BLaER1 (cell line): ENCODE data around the gene PLCL1.

Source experiments
- H3K27ac ChIP-seq: shearing (Covaris generic); formaldehyde crosslinking; 2 replicates; pipeline ENCODE4 v1.8.1; 2022
- H3K27me3 ChIP-seq: shearing (Covaris generic); formaldehyde crosslinking; 2 replicates; pipeline ENCODE4 v1.8.1; 2022
- H3K36me3 ChIP-seq: shearing (Covaris generic); formaldehyde crosslinking; 2 replicates; pipeline ENCODE4 v1.8.1; 2022
- H3K4me1 ChIP-seq: shearing (Covaris generic); formaldehyde crosslinking; 2 replicates; pipeline ENCODE4 v1.8.1; 2022
- H3K4me2 ChIP-seq: shearing (Covaris generic); formaldehyde crosslinking; 2 replicates; pipeline ENCODE4 v1.8.1; 2022
- H3K4me3 ChIP-seq: shearing (Covaris generic); formaldehyde crosslinking; 2 replicates; pipeline ENCODE4 v1.8.1; 2022
- H3K9ac ChIP-seq: shearing (Covaris generic); formaldehyde crosslinking; 2 replicates; pipeline ENCODE4 v1.8.1; 2022
- H3K9me3 ChIP-seq: shearing (Covaris generic); formaldehyde crosslinking; 2 replicates; pipeline ENCODE4 v1.8.1; 2022
- H4K20me1 ChIP-seq: shearing (Covaris generic); formaldehyde crosslinking; 2 replicates; pipeline ENCODE4 v1.8.1; 2022
- Cebpa-rat ChIP-seq: shearing (Covaris generic); IDR thresholded peaks from 2 replicates; pipeline ENCODE4 v1.8.1; 2022

Gene PLCL1

DNA sequence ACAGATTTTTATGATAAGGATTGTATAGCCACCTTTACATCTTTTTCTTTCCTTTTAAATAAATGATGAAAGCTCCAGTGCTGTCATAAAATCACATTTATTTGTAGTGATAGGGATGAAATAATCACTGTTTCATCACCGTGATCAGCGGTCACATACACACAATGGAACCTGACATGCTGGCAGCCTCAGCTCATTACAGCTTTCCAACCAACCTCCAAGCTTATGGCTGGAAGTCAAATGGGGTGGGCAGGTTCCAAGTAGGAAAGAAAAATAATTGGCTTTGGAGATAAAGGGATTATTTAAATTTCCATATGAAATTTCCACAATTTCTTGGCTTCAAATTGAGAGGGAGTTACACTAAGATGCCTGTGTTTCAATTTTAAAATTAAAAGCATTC, 251.3 kb downstream of the PLCL1 start:
- Histone ChIP-seq H3K27ac (no peak overlapping the region), H3K9ac (no peak overlapping the region), H3K27me3 (no peaks in the 10 kb centered on the region), H3K9me3 (no peaks in the 10 kb centered on the region), H3K4me2 (no peak overlapping the region), H3K36me3 (no peaks in the 10 kb centered on the region), H3K4me3 (no peak overlapping the region), H4K20me1 (no peaks in the 10 kb centered on the region), H3K4me1 (peaks cover 7% of the 10 kb centered on the region; the same call in 1 of the 2 replicates)
- no peak for TF ChIP-seq Cebpa-rat

DNA sequence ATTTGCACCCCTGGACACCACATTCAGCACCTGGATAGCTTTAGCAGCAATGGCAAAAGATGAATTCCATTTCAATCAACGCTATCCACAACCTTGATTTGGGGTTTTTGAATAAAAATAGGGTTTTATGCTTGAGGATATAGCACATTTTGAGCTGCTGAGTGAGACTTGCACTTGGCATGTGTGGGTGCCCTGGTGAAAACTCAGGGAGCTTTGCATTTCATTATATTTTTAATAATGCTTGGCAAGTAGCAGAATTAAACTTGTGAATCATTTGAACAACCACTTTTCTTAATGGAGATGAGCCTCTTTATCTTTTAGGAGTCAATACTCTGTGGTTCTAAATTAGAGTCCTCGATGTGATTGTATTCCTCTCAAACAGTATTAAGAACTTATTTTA, 252.4 kb downstream of the PLCL1 start:
- no peaks in the 10 kb centered on the region for H3K36me3 ChIP-seq
- no peaks in the 10 kb centered on the region for H4K20me1 ChIP-seq
- no peak overlapping the region for H3K4me2 ChIP-seq
- no peak overlapping the region for H3K9ac ChIP-seq
- no peak overlapping the region for H3K4me3 ChIP-seq
- H3K4me1 ChIP-seq, result peaks cover 7% of the 10 kb centered on the region; the same call in 1 of the 2 replicates
- H3K27me3 ChIP-seq, result no peaks in the 10 kb centered on the region
- no peak overlapping the region for H3K27ac ChIP-seq
- H3K9me3 ChIP-seq, result no peaks in the 10 kb centered on the region
- TF ChIP-seq Cebpa-rat, result no peak

DNA sequence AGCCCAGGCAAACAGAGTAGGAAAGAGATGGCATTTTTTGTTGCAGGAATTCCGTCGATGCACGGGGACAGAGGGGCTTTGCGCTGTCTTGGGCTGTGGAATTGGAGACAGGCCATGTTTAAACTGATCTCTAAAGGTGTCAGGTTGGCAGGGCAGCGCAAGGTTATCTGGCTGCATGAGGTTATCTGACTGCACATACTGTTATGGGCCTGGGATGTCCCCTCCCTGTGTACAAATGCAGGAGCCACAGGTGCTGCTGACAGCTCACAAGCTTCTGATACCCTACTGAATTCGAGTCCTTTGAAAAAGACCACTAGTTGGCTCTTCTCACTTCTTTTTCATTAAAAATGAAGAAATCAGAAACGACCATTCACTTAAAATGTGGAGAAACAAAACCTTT, 255.4 kb downstream of the PLCL1 start:
- no peak overlapping the region for H3K4me3 ChIP-seq
- no peaks in the 10 kb centered on the region for H4K20me1 ChIP-seq
- H3K4me2 ChIP-seq, result no peak overlapping the region
- no peak overlapping the region for H3K9ac ChIP-seq
- H3K4me1 ChIP-seq, result no peaks in the 10 kb centered on the region
- TF ChIP-seq Cebpa-rat, result no peak
- H3K27ac ChIP-seq, result no peak overlapping the region
- H3K27me3 ChIP-seq, result no peaks in the 10 kb centered on the region
- H3K36me3 ChIP-seq, result no peaks in the 10 kb centered on the region
- no peaks in the 10 kb centered on the region for H3K9me3 ChIP-seq

DNA sequence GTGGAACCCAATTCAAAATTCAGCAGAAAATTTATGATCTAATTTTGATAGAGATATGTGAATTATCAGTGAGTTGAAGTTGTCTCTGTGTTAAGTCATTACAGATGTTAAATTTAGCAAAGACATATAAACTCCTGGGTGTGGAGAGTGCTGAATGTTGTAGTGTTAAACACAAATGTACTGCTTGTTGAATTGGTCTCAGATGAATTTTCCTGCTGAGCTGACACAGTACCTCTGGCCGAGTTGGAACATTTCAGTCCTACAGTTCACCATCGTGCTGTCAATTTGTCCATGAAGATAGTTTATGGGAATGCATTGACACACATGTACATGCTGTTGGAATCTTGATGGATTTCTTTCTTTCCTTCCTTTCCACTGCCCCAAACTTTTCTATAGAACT, 255.9 kb downstream of the PLCL1 start:
- no peak for TF ChIP-seq Cebpa-rat
- Histone ChIP-seq H3K9me3 (no peaks in the 10 kb centered on the region), H3K4me3 (no peak overlapping the region), H3K4me1 (no peaks in the 10 kb centered on the region), H3K27me3 (no peaks in the 10 kb centered on the region), H3K4me2 (no peak overlapping the region), H3K36me3 (no peaks in the 10 kb centered on the region), H3K9ac (no peak overlapping the region), H3K27ac (no peak overlapping the region), H4K20me1 (no peaks in the 10 kb centered on the region)

DNA sequence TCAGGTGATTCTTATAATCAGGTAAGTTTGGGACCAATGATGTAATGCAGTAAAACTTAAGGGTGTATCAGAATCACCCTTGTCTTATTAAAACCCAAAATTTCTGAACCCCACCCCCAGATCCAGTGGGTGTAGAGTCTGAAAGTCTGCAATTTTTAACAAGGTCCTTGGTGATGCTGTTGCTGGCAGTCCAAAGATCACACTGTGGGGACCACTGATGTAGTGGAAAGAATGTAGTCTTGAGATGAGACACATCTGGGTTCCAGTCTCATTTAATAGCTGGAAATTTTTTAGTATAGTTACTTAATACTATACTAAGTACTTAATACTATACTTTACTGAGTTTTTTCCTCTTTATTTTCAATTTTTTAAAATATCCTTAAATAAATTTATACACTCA, 258.4 kb downstream of the PLCL1 start:
- H3K27ac ChIP-seq, result no peak overlapping the region

DNA sequence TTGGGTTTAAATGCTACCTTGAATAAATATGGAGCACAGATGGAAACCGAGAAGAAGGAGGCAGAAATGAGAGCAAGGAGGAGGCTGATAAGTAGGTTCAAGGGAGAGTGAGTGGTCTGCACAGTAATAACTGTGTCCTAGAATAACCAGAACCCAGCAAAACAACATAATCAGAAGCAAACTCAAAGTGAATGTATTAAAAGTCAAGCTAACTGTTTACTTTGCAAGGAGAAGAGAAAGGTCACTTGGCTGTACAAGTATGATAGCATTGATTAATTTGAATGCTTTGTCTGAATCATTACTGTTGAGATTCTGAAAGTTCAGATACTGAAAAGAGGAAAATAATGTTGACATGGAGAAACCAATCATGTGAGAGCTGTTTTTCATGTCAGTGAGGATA, 258.8 kb downstream of the PLCL1 start:
- Histone ChIP-seq H3K4me3 (no peak overlapping the region), H3K4me2 (no peak overlapping the region), H4K20me1 (no peaks in the 10 kb centered on the region), H3K9me3 (no peaks in the 10 kb centered on the region), H3K27me3 (no peaks in the 10 kb centered on the region), H3K36me3 (no peaks in the 10 kb centered on the region), H3K4me1 (no peaks in the 10 kb centered on the region), H3K27ac (no peak overlapping the region), H3K9ac (no peak overlapping the region)
- no peak for TF ChIP-seq Cebpa-rat

More for the DNA sequence above, 258.4 kb downstream of the PLCL1 start:
- no peak for TF ChIP-seq Cebpa-rat
- no peaks in the 10 kb centered on the region for H3K36me3 ChIP-seq
- no peaks in the 10 kb centered on the region for H4K20me1 ChIP-seq
- no peaks in the 10 kb centered on the region for H3K27me3 ChIP-seq
- no peaks in the 10 kb centered on the region for H3K4me1 ChIP-seq
- H3K9me3 ChIP-seq, result no peaks in the 10 kb centered on the region
- no peak overlapping the region for H3K9ac ChIP-seq
- no peak overlapping the region for H3K4me2 ChIP-seq
- no peak overlapping the region for H3K4me3 ChIP-seq

DNA sequence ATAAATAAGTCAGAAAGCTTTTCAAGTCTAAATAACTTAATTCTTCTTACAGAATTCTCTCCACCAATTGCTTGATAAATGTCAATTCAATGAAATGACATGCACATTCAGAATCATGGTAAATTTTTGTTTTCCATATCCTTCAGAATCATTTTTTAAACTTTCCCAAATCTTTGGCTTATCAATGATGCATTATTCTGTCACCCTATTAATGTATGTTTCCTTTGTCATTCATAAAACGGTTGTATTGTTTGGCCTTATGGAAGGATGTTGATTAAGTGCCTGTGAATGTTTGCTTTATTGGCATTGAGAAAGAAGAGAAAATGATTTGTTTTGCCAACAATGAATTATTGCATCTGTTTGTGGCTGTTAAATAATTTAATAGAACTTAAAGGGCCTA, 260.9 kb downstream of the PLCL1 start:
- no peak overlapping the region for H3K27ac ChIP-seq
- no peaks in the 10 kb centered on the region for H3K27me3 ChIP-seq

DNA sequence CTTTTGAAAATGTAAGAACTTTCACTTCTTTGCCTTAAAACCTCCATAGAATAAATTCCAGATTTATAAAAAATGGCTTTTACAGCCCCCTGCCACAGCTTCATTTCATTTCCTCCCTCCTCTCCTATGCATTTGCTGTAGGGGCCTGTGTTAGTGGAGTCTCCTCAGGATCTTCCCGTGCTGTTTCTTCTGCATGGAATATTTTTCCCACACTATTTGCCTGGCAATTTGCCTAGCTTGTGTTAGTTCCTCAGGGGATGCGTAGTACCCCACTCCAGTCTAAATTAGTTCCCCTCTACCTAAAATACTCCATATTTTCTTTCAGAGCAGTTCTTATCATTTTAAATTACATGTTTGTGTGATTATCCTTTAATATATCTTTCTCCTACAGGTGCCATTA, 262.2 kb downstream of the PLCL1 start:
- Histone ChIP-seq H3K27me3 (no peaks in the 10 kb centered on the region), H3K9me3 (no peaks in the 10 kb centered on the region), H4K20me1 (no peaks in the 10 kb centered on the region), H3K4me2 (no peak overlapping the region), H3K4me3 (no peak overlapping the region), H3K27ac (no peak overlapping the region), H3K36me3 (no peaks in the 10 kb centered on the region), H3K9ac (no peak overlapping the region), H3K4me1 (no peaks in the 10 kb centered on the region)
- no peak for TF ChIP-seq Cebpa-rat

More for the DNA sequence above, 260.9 kb downstream of the PLCL1 start:
- Histone ChIP-seq H4K20me1 (no peaks in the 10 kb centered on the region), H3K4me2 (no peak overlapping the region), H3K9me3 (no peaks in the 10 kb centered on the region), H3K4me1 (no peaks in the 10 kb centered on the region), H3K36me3 (no peaks in the 10 kb centered on the region), H3K4me3 (no peak overlapping the region), H3K9ac (no peak overlapping the region)
- no peak for TF ChIP-seq Cebpa-rat

DNA sequence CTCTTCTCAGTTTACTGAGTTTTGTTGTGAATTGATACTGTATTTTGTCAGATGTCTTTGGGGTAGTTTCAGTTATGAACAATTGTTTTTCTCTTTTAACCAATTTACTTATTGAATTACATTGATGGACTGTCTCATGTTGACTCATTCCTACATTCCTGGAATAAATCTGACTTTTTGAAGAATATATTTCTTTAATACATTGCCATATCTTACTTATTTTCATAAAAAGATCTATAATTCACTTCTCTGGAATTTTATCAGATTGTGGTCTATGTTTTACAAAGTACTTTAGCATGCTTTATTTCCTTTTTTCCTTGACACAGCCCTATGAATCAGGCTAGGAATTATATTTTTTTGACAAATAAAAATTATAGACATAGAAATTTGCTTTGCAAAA, 268.3 kb downstream of the PLCL1 start:
- H3K4me3 ChIP-seq, result no peak overlapping the region
- no peak overlapping the region for H3K4me2 ChIP-seq
- TF ChIP-seq Cebpa-rat, result no peak
- no peaks in the 10 kb centered on the region for H3K9me3 ChIP-seq
- no peaks in the 10 kb centered on the region for H3K4me1 ChIP-seq
- H3K9ac ChIP-seq, result no peak overlapping the region
- H3K27me3 ChIP-seq, result no peaks in the 10 kb centered on the region
- no peaks in the 10 kb centered on the region for H3K36me3 ChIP-seq
- H3K27ac ChIP-seq, result no peak overlapping the region
- H4K20me1 ChIP-seq, result no peaks in the 10 kb centered on the region

DNA sequence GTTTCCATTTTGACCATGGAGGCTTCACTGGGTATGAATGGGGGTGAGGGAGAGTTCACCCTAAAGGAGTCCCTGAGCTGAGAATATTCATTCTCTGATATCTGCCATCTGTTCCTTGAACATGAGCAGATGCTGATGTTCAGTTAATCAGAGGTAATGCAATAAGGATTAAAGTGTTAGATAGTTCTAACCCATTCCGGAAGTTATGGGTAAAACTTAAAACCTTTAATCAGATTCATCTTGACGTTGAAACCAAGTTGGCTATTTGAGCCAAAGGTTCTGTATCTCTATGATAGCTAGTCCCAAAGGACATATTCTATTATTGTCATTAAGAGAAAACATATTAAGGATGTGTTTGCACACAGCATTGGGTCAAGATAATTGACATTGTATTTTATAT, 268.9 kb downstream of the PLCL1 start:
- H3K9ac ChIP-seq, result no peak overlapping the region
- H3K36me3 ChIP-seq, result no peaks in the 10 kb centered on the region
- TF ChIP-seq Cebpa-rat, result no peak
- no peak overlapping the region for H3K4me3 ChIP-seq
- no peak overlapping the region for H3K4me2 ChIP-seq
- H4K20me1 ChIP-seq, result no peaks in the 10 kb centered on the region
- no peak overlapping the region for H3K27ac ChIP-seq
- H3K27me3 ChIP-seq, result no peaks in the 10 kb centered on the region
- no peaks in the 10 kb centered on the region for H3K9me3 ChIP-seq
- H3K4me1 ChIP-seq, result no peaks in the 10 kb centered on the region

DNA sequence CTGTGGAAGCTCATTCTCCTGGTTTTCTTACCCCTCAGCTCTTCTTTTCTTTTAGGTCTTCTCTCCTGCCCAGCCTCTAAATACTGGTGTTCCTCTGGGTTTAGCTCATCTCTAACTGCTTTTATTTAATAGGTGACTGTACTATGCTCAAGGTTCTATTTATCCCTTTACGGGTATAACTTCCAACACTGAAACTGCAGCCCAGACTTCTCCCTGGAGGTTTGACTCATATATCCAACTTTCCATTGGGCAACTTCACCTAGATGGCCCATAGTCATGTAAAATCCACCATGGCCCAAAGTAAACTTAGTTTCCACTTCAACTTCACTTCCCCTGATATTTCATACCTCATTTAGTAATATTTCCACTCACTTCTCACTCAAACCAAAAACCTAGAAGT, 273.1 kb downstream of the PLCL1 start:
- no peak overlapping the region for H3K4me2 ChIP-seq
- H3K27me3 ChIP-seq, result no peaks in the 10 kb centered on the region
- no peaks in the 10 kb centered on the region for H3K4me1 ChIP-seq
- TF ChIP-seq Cebpa-rat, result no peak
- no peak overlapping the region for H3K9ac ChIP-seq
- no peaks in the 10 kb centered on the region for H4K20me1 ChIP-seq
- no peak overlapping the region for H3K4me3 ChIP-seq
- H3K9me3 ChIP-seq, result no peaks in the 10 kb centered on the region
- H3K36me3 ChIP-seq, result no peaks in the 10 kb centered on the region
- no peak overlapping the region for H3K27ac ChIP-seq
